OCI-LY1 (cell line): ENCODE results near the gene NSF.
A peak's percentile ranks its signal among the peaks of the same experiment; 100 is the strongest.

Experiments
- H2AFZ ChIP-seq: fragments of 200-600 bp; sonication (generic), shearing (Covaris generic); 2 replicates; pipeline ENCODE4 v1.6.0; 2014; ENCODE audit warnings: antibody characterized with exemption, mild to moderate bottlenecking, low read length
- H3F3A ChIP-seq: fragments of 200-600 bp; sonication (generic), shearing (Covaris generic); 2 replicates; pipeline ENCODE4 v1.6.0; 2014; ENCODE audit warnings: mild to moderate bottlenecking, antibody characterized with exemption, low read length, moderate library complexity; ENCODE audit not compliant: insufficient read depth
- H3K27ac ChIP-seq: fragments of 200-600 bp; sonication (generic); 2 replicates; pipeline ENCODE4 v1.5.1; 2014; ENCODE audit warnings: low read length, mixed run types, mild to moderate bottlenecking, low read depth; ENCODE audit not compliant: poor library complexity, severe bottlenecking
- H3K27me3 ChIP-seq: fragments of 200-600 bp; sonication (generic); 2 replicates; pipeline ENCODE4 v1.6.0; 2014; ENCODE audit warnings: antibody characterized with exemption, mild to moderate bottlenecking, low read length, moderate library complexity; ENCODE audit not compliant: insufficient read depth
- H3K36me3 ChIP-seq: fragments of 200-600 bp; sonication (generic); 2 replicates; pipeline ENCODE4 v1.6.1; 2014; ENCODE audit warnings: mild to moderate bottlenecking, antibody characterized with exemption, low read length, moderate library complexity, mixed read lengths; ENCODE audit not compliant: insufficient read depth
- H3K4me1 ChIP-seq: fragments of 200-600 bp; sonication (generic); 2 replicates; pipeline ENCODE4 v1.5.1; 2014; ENCODE audit warnings: mild to moderate bottlenecking, low read length, moderate library complexity; ENCODE audit not compliant: insufficient read depth, severe bottlenecking
- H3K4me2 ChIP-seq: fragments of 200-600 bp; sonication (generic), shearing (Covaris generic); 2 replicates; pipeline ENCODE4 v1.6.1; 2014; ENCODE audit warnings: low read length
- H3K4me3 ChIP-seq: fragments of 200-600 bp; sonication (generic); 2 replicates; pipeline ENCODE4 v1.5.1; 2014; ENCODE audit warnings: low read length, low read depth, mild to moderate bottlenecking, mixed read lengths; ENCODE audit not compliant: poor library complexity, severe bottlenecking
- H3K79me2 ChIP-seq: fragments of 200-600 bp; shearing (Covaris generic); 2 replicates; pipeline ENCODE4 v1.6.1; 2016; ENCODE audit warnings: mixed run types, low read length, mixed read lengths; ENCODE audit not compliant: insufficient read depth
- H3K9ac ChIP-seq: fragments of 200-600 bp; sonication (generic), shearing (Covaris generic); 2 replicates; pipeline ENCODE4 v1.6.1; 2014; ENCODE audit warnings: mild to moderate bottlenecking, low read length, mixed read lengths
- H3K9me2 ChIP-seq: fragments of 200-600 bp; sonication (generic), shearing (Covaris generic); 2 replicates; pipeline ENCODE4 v1.6.1; 2014; ENCODE audit warnings: low read depth, mild to moderate bottlenecking, low read length, mixed read lengths
- H3K9me3 ChIP-seq: fragments of 200-600 bp; shearing (Covaris generic); 2 replicates; pipeline ENCODE4 v1.6.1; 2014; ENCODE audit warnings: low read length, mixed read lengths
- H4K20me1 ChIP-seq: fragments of 200-600 bp; sonication (generic), shearing (Covaris generic); 2 replicates; pipeline ENCODE4 v1.6.0; 2016; ENCODE audit warnings: mild to moderate bottlenecking, low read length; ENCODE audit not compliant: insufficient read depth
- CTCF ChIP-seq: fragments of 200-600 bp; sonication (generic), shearing (Covaris generic); IDR thresholded peaks from 2 replicates; pipeline ENCODE4 v1.5.1; 2017; ENCODE audit warnings: mild to moderate bottlenecking, antibody characterized with exemption, low read length, moderate library complexity, mixed read lengths
- EZH2 ChIP-seq: fragments of 200-600 bp; sonication (generic), shearing (Covaris generic); IDR thresholded peaks from 2 replicates; pipeline ENCODE4 v1.8.0; 2017; ENCODE audit warnings: borderline replicate concordance, mixed run types, mild to moderate bottlenecking, antibody characterized with exemption, low read length, moderate library complexity, mixed read lengths

The NSF gene

GRCh38 chr17:46717999-46718398, 127.5 kb downstream of the NSF start:
- Histone ChIP-seq H3K4me3 (no peak overlapping the region), H3K4me1 (peaks cover 7% of the 10 kb centered on the region), H2AFZ (no peak overlapping the region), H3K36me3 (peaks cover 67% of the 10 kb centered on the region), H3F3A (no peaks in the 10 kb centered on the region), H3K9me2 (no peaks in the 10 kb centered on the region), H3K27ac (no peak overlapping the region), H3K27me3 (no peaks in the 10 kb centered on the region), H3K9me3 (no peaks in the 10 kb centered on the region), H3K9ac (no peak overlapping the region), H3K4me2 (no peak overlapping the region), H3K79me2 (no peaks in the 10 kb centered on the region), H4K20me1 (no peaks in the 10 kb centered on the region)
- TF ChIP-seq CTCF = no peak
- TF ChIP-seq EZH2 = no peak

GRCh38 chr17:46719891-46720290, 129.4 kb downstream of the NSF start:
- TF ChIP-seq EZH2 (no peak), CTCF (no peak)
- no peak overlapping the region for H2AFZ ChIP-seq
- H3K36me3 ChIP-seq = peaks cover 63% of the 10 kb centered on the region
- no peak overlapping the region for H3K4me2 ChIP-seq
- H3K9me2 ChIP-seq = no peaks in the 10 kb centered on the region
- peaks cover 7% of the 10 kb centered on the region for H3K4me1 ChIP-seq
- no peak overlapping the region for H3K4me3 ChIP-seq
- H4K20me1 ChIP-seq = no peaks in the 10 kb centered on the region
- H3K9ac ChIP-seq = no peak overlapping the region
- H3K27me3 ChIP-seq = no peaks in the 10 kb centered on the region
- no peaks in the 10 kb centered on the region for H3F3A ChIP-seq
- H3K79me2 ChIP-seq = no peaks in the 10 kb centered on the region
- no peak overlapping the region for H3K27ac ChIP-seq
- H3K9me3 ChIP-seq = no peaks in the 10 kb centered on the region

GRCh38 chr17:46720408-46720807, 129.9 kb downstream of the NSF start:
- Histone ChIP-seq H3K9ac (no peak overlapping the region), H3K27ac (peak overlapping the region; percentile 45), H3K9me2 (no peaks in the 10 kb centered on the region), H3K4me2 (no peak overlapping the region), H3K79me2 (no peaks in the 10 kb centered on the region), H3K4me3 (no peak overlapping the region), H3K27me3 (no peaks in the 10 kb centered on the region), H2AFZ (no peak overlapping the region), H4K20me1 (no peaks in the 10 kb centered on the region), H3K4me1 (peaks cover 7% of the 10 kb centered on the region), H3K36me3 (peaks cover 58% of the 10 kb centered on the region), H3F3A (no peaks in the 10 kb centered on the region), H3K9me3 (no peaks in the 10 kb centered on the region)
- TF ChIP-seq EZH2 (no peak), CTCF (no peak)
